K562 (cell line): ENCODE data around the gene AIFM3. TPM values are rescaled to one million over a fixed set of nuclear protein-coding genes. Genes with fewer than 3 reads are reported as not detected.
A peak's percentile ranks its signal among the peaks of the same experiment; 100 is the strongest.

Experiments used
- ATAC-seq: fragments of 200-7000 bp; cut with Tn5 transposase; 3 replicates; pipeline ENCODE4 v1.9.1; 2020; ENCODE audit warnings: moderate library complexity
- BruUV-seq: library from RNA; stranded (reverse); fragments of 400-500 nt; replicated peaks from 2 replicates; lab custom pipeline; 2021; lab: Mats Ljungman, UMichigan
- CTCF ChIA-PET: fragments of 300-600 bp; formaldehyde crosslinking; extraction: SDS; loops from one replicate; lab custom pipeline; 2021; ENCODE audit warnings: low intra/inter-chr PET ratio; lab: Yijun Ruan, JAX
- POLR2A ChIA-PET: fragments of 300-600, 350-650 bp; sonication (Branson Sonifier 250); formaldehyde crosslinking; extraction: SDS; loops from one replicate; lab custom pipeline; 2021; ENCODE audit warnings: antibody characterized with exemption, inconsistent platforms; lab: Yijun Ruan, JAX
- DNase-seq, 4 experiments: peaks; one replicate each; pipeline versions ENCODE4 v3.0.0 to v3.0.0-alpha.2; 2011 to 2018; ENCODE audit warnings: low spot score in 3 of 4, mixed read lengths in 3 of 4; ENCODE audit errors: extremely low read depth in 1 of 4
- FAIRE-seq: peaks from 2 replicates; lab custom pipeline; 2011; peaks lifted over from hg19 to GRCh38; lab: Jason Lieb, UNC
- H2AFZ ChIP-seq: 2 replicates; pipeline ENCODE4 v1.6.0; 2011; ENCODE audit warnings: low read depth, low read length, control low read depth, inconsistent platforms
- H3K27ac ChIP-seq: fragments of 200-600 bp; 3 replicates; pipeline ENCODE4 v1.8.0; 2011; ENCODE audit warnings: low read depth, mild to moderate bottlenecking, control low read depth, inconsistent platforms, low read length, moderate library complexity, mixed read lengths; ENCODE audit errors: extremely low read depth
- H3K27me3 ChIP-seq, 2 experiments: fragments of 300-600 bp in 1 of 2; 2 replicates in 1 of 2; 3 replicates in 1 of 2; pipeline versions ENCODE4 v1.6.0 to v1.8.0; 2011; ENCODE audit warnings: inconsistent platforms in 2 of 2, low read length in 2 of 2, mild to moderate bottlenecking in 1 of 2, mixed read lengths in 1 of 2, moderate library complexity in 1 of 2; ENCODE audit not compliant: control insufficient read depth in 2 of 2, insufficient read depth in 2 of 2
- H3K36me3 ChIP-seq: fragments of 300-600 bp; 3 replicates; pipeline ENCODE4 v1.8.0; 2011; ENCODE audit warnings: mild to moderate bottlenecking, low read length, inconsistent platforms; ENCODE audit not compliant: control insufficient read depth, insufficient read depth
- H3K4me1 ChIP-seq, 2 experiments: fragments of 200-600 bp in 1 of 2; replicated peaks in 1 of 2; 2 replicates in 1 of 2; 3 replicates in 1 of 2; pipeline versions ENCODE4 v1.5.1 to v1.8.0; 2011; ENCODE audit warnings: inconsistent platforms in 2 of 2, low read length in 2 of 2, mild to moderate bottlenecking in 1 of 2, mixed read lengths in 1 of 2, moderate library complexity in 1 of 2; ENCODE audit not compliant: control insufficient read depth in 2 of 2, insufficient read depth in 2 of 2
- H3K4me2 ChIP-seq: 2 replicates; pipeline ENCODE4 v1.6.1; 2011; ENCODE audit warnings: low read length, control low read depth, inconsistent platforms, mixed read lengths; ENCODE audit not compliant: insufficient read depth
- H3K4me3 ChIP-seq: fragments of 200-600 bp; sonication (generic), shearing (Covaris generic); 2 replicates; pipeline ENCODE4 v1.5.1; 2016; ENCODE audit warnings: control low read depth, inconsistent platforms
- H3K79me2 ChIP-seq: fragments of 200-600 bp; 3 replicates; pipeline ENCODE4 v1.8.0; 2011; ENCODE audit warnings: low read length, inconsistent platforms; ENCODE audit not compliant: control insufficient read depth, insufficient read depth
- H3K9ac ChIP-seq, 2 experiments: 2 replicates each; pipeline versions ENCODE4 v1.6.0 to v1.6.1; 2011; ENCODE audit warnings: low read depth in 2 of 2, low read length in 2 of 2, control low read depth in 1 of 2, inconsistent platforms in 1 of 2, mild to moderate bottlenecking in 1 of 2, mixed read lengths in 1 of 2; ENCODE audit not compliant: insufficient read depth in 1 of 2
- H3K9me1 ChIP-seq: one replicate; pipeline ENCODE4 v1.6.0; 2011; ENCODE audit warnings: inconsistent platforms, mild to moderate bottlenecking, low read length, moderate library complexity; ENCODE audit not compliant: control insufficient read depth, insufficient read depth
- H3K9me3 ChIP-seq: replicated peaks from 2 replicates; pipeline ENCODE4 v1.5.1; 2011; ENCODE audit warnings: low read depth, low read length, inconsistent platforms; ENCODE audit not compliant: control insufficient read depth, insufficient read depth
- H4K20me1 ChIP-seq: replicated peaks from 2 replicates; pipeline ENCODE4 v1.6.1; 2011; ENCODE audit warnings: low read length, inconsistent platforms, mixed read lengths; ENCODE audit not compliant: control insufficient read depth, insufficient read depth
- CAMTA2 ChIP-seq: fragments of 250-450 bp; sonication (Bioruptor Pico); conservative IDR thresholded peaks from 2 replicates; pipeline ENCODE4 v1.5.1; 2022
- CBX2 ChIP-seq: fragments of 200-600 bp; sonication (generic); IDR thresholded peaks from one replicate; pipeline ENCODE4 v1.6.1; 2012; ENCODE audit warnings: mild to moderate bottlenecking, low read length, inconsistent platforms; ENCODE audit not compliant: insufficient read depth, poor library complexity, severe bottlenecking
- CTCF ChIP-seq, 3 experiments: IDR thresholded peaks in 2 of 3; conservative IDR thresholded peaks in 1 of 3; 2 replicates each; pipeline ENCODE4 v1.5.1; 2011 to 2012; ENCODE audit warnings: low read length in 3 of 3, mild to moderate bottlenecking in 3 of 3, control low read depth in 2 of 3, improper control_type of control experiment in 1 of 3, inconsistent platforms in 1 of 3, low read depth in 1 of 3, mixed read lengths in 1 of 3, moderate library complexity in 1 of 3; ENCODE audit not compliant: insufficient read depth in 2 of 3
- ELF1 ChIP-seq: fragments of 200-800 bp; sonication (Bioruptor generic); IDR thresholded peaks from 2 replicates; pipeline ENCODE4 v1.6.1; 2016; ENCODE audit warnings: missing genetic modification characterization, missing compliant biosample characterization
- FOXP1 ChIP-seq: sonication (generic); formaldehyde crosslinking; IDR thresholded peaks from 2 replicates; pipeline ENCODE4 v1.8.0; 2022; ENCODE audit warnings: mild to moderate bottlenecking, missing genetic modification reagents
- HMGN3 ChIP-seq: IDR thresholded peaks from 2 replicates; pipeline ENCODE4 v1.6.1; 2011; ENCODE audit warnings: borderline replicate concordance, low read depth, mild to moderate bottlenecking, mixed read lengths, low read length; ENCODE audit not compliant: insufficient read length; ENCODE audit errors: extremely low read depth
- SNIP1 ChIP-seq: fragments of 450-650 bp; IDR thresholded peaks from 2 replicates; pipeline ENCODE4 v1.7.1; 2017; ENCODE audit warnings: low read depth, mild to moderate bottlenecking
- SP2 ChIP-seq: IDR thresholded peaks from 2 replicates; pipeline ENCODE4 v1.6.1; 2011; ENCODE audit warnings: mild to moderate bottlenecking, low read depth, low read length, moderate library complexity; ENCODE audit not compliant: poor library complexity, severe bottlenecking; ENCODE audit errors: extremely low read depth
- SRF ChIP-seq, 2 experiments: fragments of 250-450, 450-650 bp in 1 of 2; sonication (Bioruptor Pico) in 1 of 2; sonication (generic) in 1 of 2; formaldehyde crosslinking; IDR thresholded peaks; 2 replicates each; pipeline versions ENCODE4 v1.5.0 to v1.5.1; 2020 to 2022; ENCODE audit warnings: mild to moderate bottlenecking in 1 of 2, missing genetic modification reagents in 1 of 2
- SRSF3 ChIP-seq: fragments of 200-400 bp; formaldehyde crosslinking; IDR thresholded peaks from 2 replicates; pipeline ENCODE4 v1.6.1; 2016; ENCODE audit warnings: mild to moderate bottlenecking, low read length, moderate library complexity; ENCODE audit not compliant: insufficient read depth
- TAF15 ChIP-seq: fragments of 200-400 bp; formaldehyde crosslinking; IDR thresholded peaks from 2 replicates; pipeline ENCODE4 v1.6.1; 2017; ENCODE audit warnings: mild to moderate bottlenecking, low read depth, low read length, moderate library complexity
- XRCC5 ChIP-seq: fragments of 200-400 bp; formaldehyde crosslinking; IDR thresholded peaks from 2 replicates; pipeline ENCODE4 v1.6.1; 2017; ENCODE audit warnings: low read depth, mild to moderate bottlenecking, low read length
- ZNF174 ChIP-seq: fragments of 250-450 bp; sonication (Bioruptor Pico); IDR thresholded peaks from 2 replicates; pipeline ENCODE4 v1.4.0; 2020; ENCODE audit warnings: mild to moderate bottlenecking
- ZNF217 ChIP-seq: sonication (generic); formaldehyde crosslinking; IDR thresholded peaks from 2 replicates; pipeline ENCODE4 v1.8.0; 2022; ENCODE audit warnings: mild to moderate bottlenecking, missing genetic modification reagents
- WGBS: fragments of 100-300 bp; shearing (Covaris generic); methylation state at CpG from one replicate; pipeline ENCODE4 v1.1.6; 2016; ENCODE audit warnings: low coverage, mixed read lengths; ENCODE audit not compliant: insufficient coverage; ENCODE audit errors: missing lambda C conversion rate; 5-methylcytosine and 5-hydroxymethylcytosine counted together
- in situ Hi-C: fragments of 300-500 bp; cut with MboI; formaldehyde crosslinking; loops from 4 replicates; pipeline ENCODE4 v1.15.0; 2018; ENCODE audit warnings: inconsistent platforms, mixed read lengths
- intact Hi-C: fragments of 100-400 bp; cut with micrococcal nuclease; formaldehyde crosslinking; loops from 2 replicates; pipeline ENCODE4 v1.14.2; 2022
- polyA plus RNA-seq, 8 experiments: library from polyadenylated mRNA; depleted of rRNA in 4 of 8; stranded (reverse) in 5 of 8; unstranded in 3 of 8; fragments of >200 nt; fragmentation: Nextera tagmentation in 2 of 8; fragmentation: Illumina TruSeq in 1 of 8; extraction: Ambion mirVana in 2 of 8; extraction: Trizol in 1 of 8; gene quantifications; 2 replicates each; pipeline versions ENCODE4 v1.2.1 to v1.2.3, GENCODE V29; 2011 to 2014; ENCODE audit warnings: inconsistent platforms in 1 of 8, missing spikeins in 1 of 8
- total RNA-seq, 7 experiments: library from RNA; depleted of rRNA in 6 of 7; stranded (reverse); fragments of >200 nt in 6 of 7; fragmentation: Illumina TruSeq in 2 of 7; extraction: Trizol in 2 of 7; gene quantifications; 2 replicates each; pipeline versions ENCODE4 v1.2.1 to v1.2.3, GENCODE V29; 2011 to 2021; ENCODE audit warnings: low replicate concordance in 1 of 7
- TF ChIP-seq, protein P1 (sequence below): IDR thresholded peaks from 3 replicates; pipeline ENCODE4 v1.6.1; 2011; ENCODE audit warnings: borderline replicate concordance, mild to moderate bottlenecking, moderate library complexity; ENCODE audit not compliant: insufficient read length; ENCODE audit errors: extremely low read depth

AIFM3 gene
- total and polyA plus RNA-seq, 9 of the 15 experiments (the other 6 are each of a cell fraction or from before 2014, with no cell fraction given): 0.03 to 0.20 (median 0.07) TPM; not detected in 1

DNA sequence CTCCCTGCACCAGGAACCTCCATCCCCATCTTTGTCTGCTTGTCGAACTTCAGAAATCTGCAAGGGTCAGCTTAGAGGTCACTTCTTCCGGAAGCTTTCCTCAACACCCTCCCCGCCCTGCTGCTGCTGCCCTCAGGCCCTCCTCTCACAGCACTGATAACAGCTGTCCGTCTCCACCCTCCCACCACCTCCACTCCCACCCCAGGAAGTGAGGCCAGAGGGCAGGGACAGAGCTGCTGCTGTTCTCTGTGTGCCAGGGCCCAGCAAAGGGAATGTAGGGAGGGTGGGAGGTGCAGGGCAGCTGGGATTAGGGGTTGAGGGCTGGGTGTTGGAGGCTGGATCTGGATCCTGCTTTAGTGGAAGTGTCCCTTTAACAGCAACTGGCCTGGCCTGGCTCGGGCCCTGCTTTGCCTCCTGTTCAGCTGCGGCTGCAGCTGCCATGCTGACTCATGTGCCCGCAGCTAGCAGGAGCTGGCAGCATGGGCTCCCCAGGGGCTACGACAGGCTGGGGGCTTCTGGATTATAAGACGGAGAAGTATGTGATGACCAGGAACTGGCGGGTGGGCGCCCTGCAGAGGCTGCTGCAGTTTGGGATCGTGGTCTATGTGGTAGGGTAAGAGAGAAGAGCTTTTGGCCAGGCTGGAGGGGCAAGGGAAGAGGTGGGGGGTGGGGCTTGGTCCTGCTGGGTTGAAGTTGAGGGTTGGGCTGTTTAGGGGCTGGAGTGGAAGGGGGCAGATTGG lies 47.8 kb downstream of the AIFM3 start, which contains the start of gene P2RX6:
P2RX6 (plus strand) TSS at position 440 of the 740 bp plus-strand sequence; CDS start at position 450, 10 bp downstream.
- FAIRE-seq (peak; percentile 98), ATAC-seq (peak; percentile 92), DNase-seq (peak; percentile 100)
- H4K20me1 ChIP-seq: peaks cover 7% of the 10 kb centered on the region
- peak within 1 kb of the TSS; percentile 67 for H3K27ac ChIP-seq
- BruUV-seq: TSS peak; percentile 78
- intact Hi-C loops (loop anchor here (5.0 kb wide), 1 partner anchor 32 kb away; the partner anchor contains the start of gene LRRC74B), in situ Hi-C loops (no loop called here)
- peak within 1 kb of the TSS; percentile 91 for H2AFZ ChIP-seq
- peak within 1 kb of the TSS; percentile 52 to 89 for H3K9ac ChIP-seq
- ChIA-PET CTCF (interaction anchor here (0.8 kb wide), 1 partner anchor 129 kb away, joined by 3 read pairs; no protein-coding TSS in a partner anchor), POLR2A (interaction anchor here (0.5 to 13.9 kb wide), 19 partner anchors 9 to 627 kb away, joined by 3 to 333 read pairs (median 5); partner anchors contain the start of genes LRRC74B, LZTR1, SLC7A4 and THAP7)
- peak within 1 kb of the TSS; percentile 87 for H3K4me2 ChIP-seq
- no peaks in the 10 kb centered on the region for H3K9me3 ChIP-seq
- H3K4me1 ChIP-seq: peaks cover 26 to 46% of the 10 kb centered on the region in 2 experiments
- H3K4me3 ChIP-seq: peak within 1 kb of the TSS; percentile 44
- H3K79me2 ChIP-seq: peaks cover 16% of the 10 kb centered on the region; the same call in 2 of the 3 replicates
- no peaks in the 10 kb centered on the region for H3K36me3 ChIP-seq
- H3K9me1 ChIP-seq: peaks cover 4% of the 10 kb centered on the region
- WGBS: 4% methylated on average over 12 of the region's 12 CpGs
- peaks cover 0 to 3% of the 10 kb centered on the region in 2 experiments; a peak in 2 of 5 replicates for H3K27me3 ChIP-seq
- TF ChIP-seq FOXP1 (CRISPR knock-in tag) (no peak), CAMTA2 (CRISPR knock-in tag) (0 out of 2 replicates have a peak, but pooled peaks have one; percentile 74), HMGN3 (no peak), ELF1 (no peak), TAF15 (0 out of 2 replicates have a peak, but pooled peaks have one; percentile 70), XRCC5 (no peak), CBX2 (no peak), SP2 (peak; percentile 13), ZNF174 (peak; percentile 84; the same call in 1 of the 2 replicates), SRSF3 (peak; percentile 83; the same call in 1 of the 2 replicates), SRF (CRISPR knock-in tag; IDR thresholded peaks at IDR 0.05) (no peak), CTCF (IDR thresholded peaks at IDR 0.05 in 2 of 3, conservative IDR thresholded peaks at IDR 0.05 in 1 of 3; ENCODE audit: insufficient read depth in 2 of 3, low read depth in 1 of 3, low read length in 3 of 3) (peak in 2 of 3 experiments; percentile 1 to 7; a peak in 1 of 6 replicates), SNIP1 (no peak), ZNF217 (CRISPR knock-in tag) (no peak)
- TF ChIP-seq, protein P1, sequence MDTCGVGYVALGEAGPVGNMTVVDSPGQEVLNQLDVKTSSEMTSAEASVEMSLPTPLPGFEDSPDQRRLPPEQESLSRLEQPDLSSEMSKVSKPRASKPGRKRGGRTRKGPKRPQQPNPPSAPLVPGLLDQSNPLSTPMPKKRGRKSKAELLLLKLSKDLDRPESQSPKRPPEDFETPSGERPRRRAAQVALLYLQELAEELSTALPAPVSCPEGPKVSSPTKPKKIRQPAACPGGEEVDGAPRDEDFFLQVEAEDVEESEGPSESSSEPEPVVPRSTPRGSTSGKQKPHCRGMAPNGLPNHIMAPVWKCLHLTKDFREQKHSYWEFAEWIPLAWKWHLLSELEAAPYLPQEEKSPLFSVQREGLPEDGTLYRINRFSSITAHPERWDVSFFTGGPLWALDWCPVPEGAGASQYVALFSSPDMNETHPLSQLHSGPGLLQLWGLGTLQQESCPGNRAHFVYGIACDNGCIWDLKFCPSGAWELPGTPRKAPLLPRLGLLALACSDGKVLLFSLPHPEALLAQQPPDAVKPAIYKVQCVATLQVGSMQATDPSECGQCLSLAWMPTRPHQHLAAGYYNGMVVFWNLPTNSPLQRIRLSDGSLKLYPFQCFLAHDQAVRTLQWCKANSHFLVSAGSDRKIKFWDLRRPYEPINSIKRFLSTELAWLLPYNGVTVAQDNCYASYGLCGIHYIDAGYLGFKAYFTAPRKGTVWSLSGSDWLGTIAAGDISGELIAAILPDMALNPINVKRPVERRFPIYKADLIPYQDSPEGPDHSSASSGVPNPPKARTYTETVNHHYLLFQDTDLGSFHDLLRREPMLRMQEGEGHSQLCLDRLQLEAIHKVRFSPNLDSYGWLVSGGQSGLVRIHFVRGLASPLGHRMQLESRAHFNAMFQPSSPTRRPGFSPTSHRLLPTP: no peak
